ENCODE measurements around the gene ZFYVE28.

Gene ZFYVE28

GRCh38 chr4:2268357-2269205 lies 149.9 kb downstream of the ZFYVE28 start:
- DNase-seq: no peak

DNA sequence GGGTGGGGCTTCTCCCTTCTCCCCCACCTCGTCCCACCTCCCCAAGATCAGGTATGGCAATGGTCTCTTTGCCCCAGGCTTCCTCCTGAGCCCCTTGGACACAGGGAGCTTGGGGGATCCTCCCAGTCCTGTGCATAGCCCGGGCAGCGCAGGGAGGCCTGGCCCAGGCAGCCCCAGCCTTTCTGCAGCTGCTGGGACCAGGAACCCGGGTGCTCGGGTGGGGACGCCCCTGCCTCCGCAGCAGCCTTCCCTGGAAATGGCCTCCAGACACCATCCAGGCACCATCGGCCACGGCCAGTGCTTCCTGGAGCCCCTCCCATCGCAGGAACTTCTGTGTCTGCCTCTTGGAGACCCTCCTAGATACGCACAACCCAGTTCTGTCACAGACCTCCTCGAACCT lies 150.6 kb downstream of the ZFYVE28 start:
- no peak for DNase-seq

GRCh38 chr4:2267320-2267811 lies 151.1 kb downstream of the ZFYVE28 start:
- DNase-seq: no peak

DNA sequence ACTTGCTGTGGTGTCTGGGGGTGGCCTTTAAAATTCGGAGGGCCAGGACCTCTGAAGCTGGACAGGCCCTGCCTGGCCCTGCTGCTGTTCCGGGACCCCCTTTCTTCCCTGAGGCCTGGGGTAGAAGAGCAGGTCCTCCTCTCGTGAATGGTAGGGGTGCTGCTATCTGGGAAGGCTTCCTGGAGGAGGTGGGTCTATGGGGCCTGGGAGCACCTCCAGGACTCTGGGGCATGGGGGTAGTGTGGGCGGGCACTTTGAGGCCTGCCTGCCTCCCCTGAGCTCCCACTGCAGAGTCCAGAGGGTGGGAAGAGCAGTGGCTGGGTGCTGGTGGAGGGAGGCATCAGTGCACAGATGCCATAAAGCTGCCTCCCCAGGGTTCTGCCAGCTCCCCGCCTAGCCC lies 151.6 kb downstream of the ZFYVE28 start:
- no peak for DNase-seq

DNA sequence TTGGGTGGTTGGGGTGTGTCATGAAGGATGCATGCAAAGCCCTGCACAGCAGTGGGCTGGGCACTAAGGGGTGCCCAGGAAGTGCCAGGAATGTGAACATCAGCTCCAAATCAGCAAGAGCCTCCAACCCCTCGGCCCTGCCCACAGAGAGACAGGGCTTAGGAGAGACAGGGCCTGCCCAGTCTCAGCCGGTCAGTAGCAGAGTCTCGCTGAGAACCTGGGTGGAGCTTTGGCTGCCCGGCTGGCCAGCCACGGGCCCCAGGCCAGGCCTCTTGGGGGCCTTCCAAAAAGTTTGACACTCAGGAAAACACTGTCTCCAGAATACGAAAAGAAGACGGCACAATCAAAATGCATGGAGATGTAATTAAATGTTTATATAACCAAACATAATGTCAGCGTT lies 152.3 kb downstream of the ZFYVE28 start:
- DNase-seq: no peak

DNA sequence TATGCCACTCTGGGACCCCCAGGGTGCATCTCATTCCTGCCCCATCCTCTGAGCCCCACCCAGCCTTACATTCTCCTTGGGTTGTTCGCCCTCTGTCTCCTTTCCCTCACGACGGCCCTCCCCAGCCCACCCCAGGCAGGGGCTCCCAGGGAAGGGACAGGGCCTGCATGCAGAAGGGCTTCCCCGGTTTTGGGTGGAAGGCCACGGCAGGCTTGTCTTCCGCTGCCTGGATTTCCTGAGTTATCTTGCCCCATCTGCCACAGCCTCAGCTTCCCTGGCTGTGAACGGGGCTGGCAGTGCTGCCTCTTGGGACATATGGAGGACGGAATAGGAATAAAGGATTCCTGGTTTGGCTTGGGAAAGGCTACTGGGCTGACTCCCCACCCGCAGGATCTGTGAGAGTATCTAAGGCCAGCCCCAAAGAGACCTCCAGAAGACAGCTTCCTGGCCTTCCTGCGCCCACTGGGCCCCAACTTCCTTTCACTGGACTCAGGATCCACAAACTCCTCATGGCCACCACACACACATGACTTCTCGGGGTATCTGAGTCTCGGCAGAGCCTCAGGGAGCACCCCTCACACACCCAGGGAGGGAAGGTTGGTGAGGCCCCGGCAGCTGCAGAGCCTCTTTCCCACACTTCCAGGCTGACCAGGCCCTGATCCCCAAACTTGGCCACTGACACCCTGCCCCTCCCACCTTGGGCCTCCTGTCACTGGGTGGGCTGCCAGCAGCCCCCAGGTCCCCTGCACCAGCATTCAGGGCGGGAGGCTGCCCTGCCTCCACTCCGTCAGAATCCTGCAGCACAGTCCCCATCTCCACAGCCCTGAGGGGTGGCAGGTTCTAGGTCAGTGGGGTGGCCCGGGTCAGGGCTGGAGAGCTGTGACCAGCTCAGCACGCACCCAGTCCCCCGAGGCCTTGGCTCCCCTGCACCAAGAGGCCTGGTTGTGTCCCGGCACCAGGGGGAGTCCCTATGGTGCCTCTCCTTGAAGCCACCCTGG lies 153.0 kb downstream of the ZFYVE28 start:
- no peak for DNase-seq

- no peak for DNase-seq
Observed at GRCh38 chr4:2264481-2265041, 153.9 kb downstream of the ZFYVE28 start.

DNA sequence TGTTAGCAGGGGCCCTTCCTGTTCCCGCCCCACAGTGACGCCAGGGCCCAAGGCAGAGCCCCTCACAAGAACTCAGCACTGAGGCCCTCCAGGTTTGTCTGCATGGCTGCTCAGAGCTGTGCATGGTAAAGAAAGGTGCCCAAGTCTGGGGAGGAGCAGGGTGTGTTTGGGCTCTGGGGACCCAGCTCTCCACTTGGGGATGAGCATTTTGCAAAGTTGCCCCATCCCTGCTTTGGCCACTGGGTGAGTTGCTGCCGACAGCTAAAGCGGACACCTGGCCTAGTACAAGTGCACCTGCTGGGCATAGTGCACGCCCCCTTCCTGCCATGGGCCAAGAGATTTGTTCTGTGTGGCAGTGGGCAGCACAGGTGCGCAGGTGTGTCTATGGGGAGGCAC lies 154.5 kb downstream of the ZFYVE28 start:
- no peak for DNase-seq

- no peak for DNase-seq
Observed at GRCh38 chr4:2262944-2263250, 155.5 kb downstream of the ZFYVE28 start.

DNA sequence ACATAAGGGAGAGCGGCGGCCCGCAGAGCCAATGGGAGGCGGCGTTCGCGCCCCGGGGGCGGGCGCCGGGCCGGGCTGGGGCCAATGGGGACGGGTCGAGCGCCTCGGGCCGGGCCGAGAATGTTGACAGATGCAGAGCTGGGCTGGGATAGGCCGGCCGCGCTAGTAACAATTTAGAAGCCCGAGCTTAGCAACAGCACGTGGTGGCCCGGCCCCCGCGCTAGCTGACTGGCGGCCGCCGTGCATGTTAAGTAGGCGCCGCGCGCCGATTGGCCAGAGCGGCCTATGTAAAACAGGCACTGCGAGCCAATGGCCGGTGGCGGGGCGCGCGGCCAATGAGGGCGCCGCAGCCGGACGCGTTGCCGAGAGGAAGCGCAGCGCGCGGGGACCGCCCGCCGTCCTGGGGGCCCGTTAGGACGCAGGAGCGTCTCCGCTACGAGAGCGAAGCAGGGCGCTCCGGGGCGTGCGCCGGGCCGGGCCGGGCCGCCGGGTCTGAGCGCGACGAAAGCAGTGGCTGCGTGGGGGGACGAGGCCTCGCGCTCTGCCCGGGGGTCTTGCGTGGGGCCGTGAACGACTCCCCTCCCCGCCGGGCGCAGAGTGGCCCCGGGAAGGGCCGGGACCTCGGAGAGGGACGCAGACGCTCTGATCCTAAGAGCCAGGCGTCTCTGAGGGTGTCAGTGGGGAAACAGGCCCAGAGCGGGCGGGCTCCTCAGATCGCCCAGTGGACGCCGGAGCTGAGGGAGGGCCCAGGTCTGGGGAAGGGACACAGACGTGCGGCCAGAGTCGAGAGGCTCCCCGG lies 156.1 kb downstream of the ZFYVE28 start:
- peak; percentile 97 for DNase-seq

GRCh38 chr4:2261853-2262144 lies 156.6 kb downstream of the ZFYVE28 start, which contains the start of gene MXD4:
TSS of gene MXD4 (minus strand) at chr4:2262109. CDS start at chr4:2261980, 129 bp downstream.
- no peak for DNase-seq

GRCh38 chr4:2261110-2261852 lies 157.2 kb downstream of the ZFYVE28 start:
- DNase-seq: peak; percentile 17 to 20

- no peak for DNase-seq
Observed at GRCh38 chr4:2260344-2261109, 157.9 kb downstream of the ZFYVE28 start.

GRCh38 chr4:2259541-2260343 lies 158.7 kb downstream of the ZFYVE28 start:
- no peak for DNase-seq

- no peak for DNase-seq
Observed at GRCh38 chr4:2259036-2259540, 159.4 kb downstream of the ZFYVE28 start.

- no peak for DNase-seq
Observed at GRCh38 chr4:2258091-2259035, 160.1 kb downstream of the ZFYVE28 start.

DNA sequence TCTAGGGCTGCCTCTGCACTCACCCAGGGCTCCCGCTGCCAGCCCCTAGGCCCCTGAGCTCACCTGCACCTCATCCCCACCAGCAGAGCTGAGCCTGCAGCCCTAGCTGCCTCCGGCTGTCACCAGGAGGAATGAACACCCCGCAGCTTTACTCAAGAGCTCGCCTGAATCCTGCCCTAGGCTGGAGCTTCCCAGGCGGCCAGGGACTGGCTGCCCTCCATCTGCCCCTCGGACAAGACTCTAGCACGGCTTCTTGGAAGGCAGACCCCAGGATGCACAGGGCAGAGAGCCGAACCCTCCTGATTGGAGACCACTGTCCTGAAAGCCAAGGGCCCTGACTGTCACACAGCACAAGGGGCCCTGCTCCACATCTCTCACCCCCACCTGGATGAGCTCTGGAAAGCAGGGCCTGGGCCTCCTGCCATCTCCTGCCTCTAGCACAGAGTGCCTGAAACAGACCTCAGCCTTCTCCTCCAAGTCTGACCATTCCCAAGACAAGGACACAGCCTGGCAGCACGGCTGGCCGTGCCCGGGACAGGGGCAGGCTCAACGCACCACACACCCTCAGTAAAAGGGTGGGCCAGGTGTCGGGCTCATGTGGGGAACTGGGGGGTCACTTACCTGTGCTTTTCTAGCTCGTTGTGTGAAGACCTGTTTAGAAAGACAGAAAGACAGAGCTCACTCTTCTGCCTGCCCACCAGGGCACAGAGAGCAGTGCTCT lies 160.9 kb downstream of the ZFYVE28 start:
- DNase-seq: no peak

DNA sequence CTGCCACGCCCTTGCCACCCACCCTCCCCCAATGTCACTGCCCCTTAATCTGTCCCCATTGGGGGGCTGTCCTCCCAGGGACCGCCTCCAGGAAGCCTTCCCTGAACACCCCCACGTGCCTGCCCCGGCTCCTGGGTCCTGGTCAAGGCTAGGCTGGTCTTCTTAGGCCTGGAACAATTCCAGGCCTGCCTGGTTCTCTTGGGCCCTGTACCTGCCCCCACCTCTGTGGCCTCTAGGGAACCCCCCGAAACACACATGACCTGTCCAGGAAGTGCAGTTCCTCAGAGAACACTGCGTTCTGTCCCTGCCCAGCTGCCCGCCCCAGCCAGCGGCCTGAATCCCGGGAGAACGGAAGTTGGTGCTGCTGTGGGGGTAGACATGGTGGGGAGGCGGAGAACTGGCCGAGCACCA lies 161.7 kb downstream of the ZFYVE28 start:
- no peak for DNase-seq

Data from Kasumi-1 (cell line).